CD4-positive, alpha-beta memory T cell (primary cell): ENCODE data around the gene MAMDC2. TPM values are rescaled to one million over a fixed set of nuclear protein-coding genes. Genes with fewer than 3 reads are reported as not detected.
A peak's percentile ranks its signal among the peaks of the same experiment; 100 is the strongest.
"Not testable (repeated sequence)": the region's sequence is repeated elsewhere in the genome, so short reads cannot be mapped to it uniquely, and the experiment has no call there.

ENCODE experiments used
- CTCF ChIA-PET: fragments of 350-600 bp; sonication (Branson Sonifier 250); formaldehyde crosslinking; loops from one replicate; lab custom pipeline; 2021; ENCODE audit warnings: inconsistent platforms; ENCODE audit not compliant: partially characterized antibody; lab: Charles Lee
- POLR2A ChIA-PET: fragments of 350-600 bp; sonication (Branson Sonifier 250); formaldehyde crosslinking; loops from one replicate; lab custom pipeline; 2021; ENCODE audit not compliant: partially characterized antibody; lab: Charles Lee
- DNase-seq, 5 donors: peaks; one replicate each; pipeline versions ENCODE4 v3.0.0 to v3.0.0-alpha.2; 2020 to 2022; ENCODE audit warnings: mixed read lengths in 1 of 5
- H3K27ac ChIP-seq: one replicate; pipeline ENCODE4 v1.7.0; 2013; ENCODE audit warnings: low read depth, low read length
- H3K27me3 ChIP-seq: 2 replicates; pipeline ENCODE4 v1.7.0; 2013; ENCODE audit warnings: mild to moderate bottlenecking, low read length, moderate library complexity; ENCODE audit not compliant: insufficient read depth
- H3K36me3 ChIP-seq: 2 replicates; pipeline ENCODE4 v1.7.0; 2013; ENCODE audit warnings: mild to moderate bottlenecking, low read length, moderate library complexity; ENCODE audit not compliant: insufficient read depth
- H3K4me1 ChIP-seq: 2 replicates; pipeline ENCODE4 v1.7.0; 2013; ENCODE audit warnings: mild to moderate bottlenecking, low read length, moderate library complexity; ENCODE audit not compliant: insufficient read depth
- H3K4me3 ChIP-seq, 2 donors: one replicate each; pipeline ENCODE4 v1.7.0; 2013; ENCODE audit warnings: low read length in 2 of 2, mild to moderate bottlenecking in 1 of 2
- H3K9me3 ChIP-seq, 2 donors: one replicate each; pipeline ENCODE4 v1.7.0; 2013; ENCODE audit warnings: low read length in 2 of 2, control low read depth in 1 of 2; ENCODE audit not compliant: control insufficient read depth in 1 of 2
- H3K27ac Mint-ChIP-seq, 7 donors: one replicate each; pipeline ENCODE4 v1.8.0; 2020 to 2021; ENCODE audit warnings: mixed read lengths in 7 of 7, mild to moderate bottlenecking in 6 of 7, inconsistent platforms in 3 of 7, moderate library complexity in 3 of 7
- H3K27me3 Mint-ChIP-seq, 2 donors: one replicate each; pipeline ENCODE4 v1.8.0; 2020 to 2021; ENCODE audit warnings: mixed read lengths in 2 of 2
- H3K36me3 Mint-ChIP-seq, 2 donors: one replicate each; pipeline ENCODE4 v1.8.0; 2020 to 2021; ENCODE audit warnings: mixed read lengths in 2 of 2, inconsistent platforms in 1 of 2, mild to moderate bottlenecking in 1 of 2
- H3K4me1 Mint-ChIP-seq, 4 donors: one replicate each; pipeline ENCODE4 v1.8.0; 2020 to 2021; ENCODE audit warnings: mixed read lengths in 4 of 4, mild to moderate bottlenecking in 1 of 4
- H3K4me3 Mint-ChIP-seq, 8 donors: one replicate each; pipeline ENCODE4 v1.8.0; 2020 to 2021; ENCODE audit warnings: mixed read lengths in 8 of 8, mild to moderate bottlenecking in 7 of 8, moderate library complexity in 6 of 8, inconsistent platforms in 3 of 8
- H3K9me3 Mint-ChIP-seq, 8 donors: one replicate each; pipeline ENCODE4 v1.8.0; 2020 to 2021; ENCODE audit warnings: mixed read lengths in 8 of 8, mild to moderate bottlenecking in 5 of 8, inconsistent platforms in 3 of 8, moderate library complexity in 1 of 8
- intact Hi-C: fragments of 100-400 bp; cut with micrococcal nuclease; formaldehyde crosslinking; loops from one replicate; pipeline ENCODE4 v1.15.1; 2023
- polyA plus RNA-seq, 2 donors: library from polyadenylated mRNA; unstranded; fragments of 300-500 nt; fragmentation: Illumina TruSeq; gene quantifications; one replicate each; pipeline ENCODE4 v1.2.3, GENCODE V29; 2021
- total RNA-seq, 2 experiments: library from RNA; stranded (reverse); gene quantifications; one replicate each; pipeline ENCODE4 v1.2.3, GENCODE V29; 2021

The MAMDC2 gene
- total and polyA plus RNA-seq, 4 experiments from 2014 or later = not detected

DNA sequence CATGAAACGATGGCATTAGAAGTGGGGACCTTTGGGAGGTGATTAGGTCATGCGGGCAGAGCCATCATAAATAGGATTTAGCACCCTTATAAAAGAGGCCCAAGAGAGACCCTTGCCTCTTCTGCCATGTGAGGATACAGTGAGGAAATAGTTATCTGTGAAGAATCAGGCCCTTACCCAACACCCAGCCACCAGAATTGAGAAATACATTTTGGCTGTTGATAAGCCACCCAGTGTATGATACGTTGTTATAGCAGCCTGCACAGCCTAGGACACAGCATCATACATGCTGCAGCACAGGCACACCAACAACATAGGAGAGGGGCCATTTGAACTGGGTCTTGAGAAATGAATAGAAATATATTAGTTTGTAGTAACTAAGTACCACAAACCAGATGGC is 8.0 kb upstream of the MAMDC2 start:
- Mint-ChIP-seq H3K9me3 (peaks cover 0 to 6% (median 5%) of the 10 kb centered on the region in 8 donors), H3K4me3 (no peak overlapping the region), H3K27ac (no peak overlapping the region), H3K4me1 (no peaks in the 10 kb centered on the region), H3K27me3 (peaks cover 6 to 12% of the 10 kb centered on the region in 2 donors), H3K36me3 (peaks cover 0 to 4% of the 10 kb centered on the region in 2 donors)
- Histone ChIP-seq H3K27me3 (no peaks in the 10 kb centered on the region), H3K4me3 (no peak overlapping the region), H3K4me1 (no peaks in the 10 kb centered on the region), H3K27ac (no peak overlapping the region), H3K9me3 (no peaks in the 10 kb centered on the region), H3K36me3 (no peaks in the 10 kb centered on the region)
- ChIA-PET POLR2A (no interaction called here), CTCF (no interaction called here)
- intact Hi-C loops = no loop called here
- no peak for DNase-seq

DNA sequence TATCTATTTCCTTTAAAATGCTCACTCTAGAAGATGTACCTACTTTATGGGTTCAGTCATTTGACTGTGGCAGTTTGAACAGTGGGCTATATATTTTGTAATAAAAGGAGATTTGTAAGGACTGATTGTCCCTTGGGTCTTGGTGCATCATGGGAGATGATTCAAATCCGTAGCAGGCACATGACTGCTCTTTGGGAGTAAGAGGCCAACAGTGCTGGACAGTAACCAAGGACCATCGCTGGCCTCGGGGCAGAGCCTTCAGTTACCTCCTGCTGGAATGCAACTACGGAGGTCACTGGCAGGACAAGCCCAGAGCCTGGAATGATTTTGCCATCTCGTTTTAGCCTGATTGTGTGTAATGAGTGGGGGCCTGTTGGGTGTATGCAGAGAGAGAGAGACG is 7.0 kb upstream of the MAMDC2 start:
- CTCF ChIA-PET = no interaction called here
- H3K27me3 ChIP-seq = no peaks in the 10 kb centered on the region
- H3K9me3 Mint-ChIP-seq = peaks cover 0 to 6% (median 5%) of the 10 kb centered on the region in 8 donors

DNA sequence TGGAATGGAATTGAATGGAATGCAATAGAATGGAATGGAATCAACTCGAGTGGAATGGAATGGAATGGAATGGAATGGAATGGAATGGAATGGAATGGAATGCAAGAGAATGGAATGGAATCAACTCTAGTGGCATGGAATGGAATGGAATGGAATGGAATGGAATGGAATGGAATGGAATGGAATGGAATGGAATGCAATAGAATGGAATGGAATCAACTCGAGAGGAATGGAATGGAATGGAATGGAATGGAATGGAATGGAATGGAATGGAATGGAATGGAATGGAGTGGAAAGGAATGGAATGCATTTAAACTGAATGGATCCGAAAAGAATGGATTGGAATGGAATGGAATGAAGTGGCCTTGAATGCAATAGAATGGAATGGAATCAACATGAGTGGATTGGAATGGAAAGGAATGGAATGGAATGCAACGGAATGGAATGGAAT is 5.5 kb upstream of the MAMDC2 start:
- CTCF ChIA-PET, POLR2A ChIA-PET, H3K4me3 ChIP-seq, H3K9me3 ChIP-seq, H3K27ac ChIP-seq, H3K4me3 Mint-ChIP-seq, H3K27me3 ChIP-seq, H3K9me3 Mint-ChIP-seq, H3K36me3 ChIP-seq, H3K36me3 Mint-ChIP-seq, DNase-seq, H3K4me1 Mint-ChIP-seq, intact Hi-C loops, H3K27ac Mint-ChIP-seq, H3K4me1 ChIP-seq: not testable (repeated sequence)
- H3K27me3 Mint-ChIP-seq = peaks cover 18 to 28% of the 10 kb centered on the region in 2 donors

More for the DNA sequence above, 7.0 kb upstream of the MAMDC2 start:
- Histone ChIP-seq H3K4me1 (no peaks in the 10 kb centered on the region), H3K4me3 (no peak overlapping the region), H3K27ac (no peak overlapping the region), H3K36me3 (no peaks in the 10 kb centered on the region), H3K9me3 (no peaks in the 10 kb centered on the region)
- H3K4me1 Mint-ChIP-seq = no peaks in the 10 kb centered on the region
- intact Hi-C loops = no loop called here
- POLR2A ChIA-PET = no interaction called here
- H3K27me3 Mint-ChIP-seq = peaks cover 6 to 15% of the 10 kb centered on the region in 2 donors
- no peak for DNase-seq
- no peak overlapping the region for H3K27ac Mint-ChIP-seq
- H3K36me3 Mint-ChIP-seq = peaks cover 0 to 4% of the 10 kb centered on the region in 2 donors
- no peak overlapping the region for H3K4me3 Mint-ChIP-seq

DNA sequence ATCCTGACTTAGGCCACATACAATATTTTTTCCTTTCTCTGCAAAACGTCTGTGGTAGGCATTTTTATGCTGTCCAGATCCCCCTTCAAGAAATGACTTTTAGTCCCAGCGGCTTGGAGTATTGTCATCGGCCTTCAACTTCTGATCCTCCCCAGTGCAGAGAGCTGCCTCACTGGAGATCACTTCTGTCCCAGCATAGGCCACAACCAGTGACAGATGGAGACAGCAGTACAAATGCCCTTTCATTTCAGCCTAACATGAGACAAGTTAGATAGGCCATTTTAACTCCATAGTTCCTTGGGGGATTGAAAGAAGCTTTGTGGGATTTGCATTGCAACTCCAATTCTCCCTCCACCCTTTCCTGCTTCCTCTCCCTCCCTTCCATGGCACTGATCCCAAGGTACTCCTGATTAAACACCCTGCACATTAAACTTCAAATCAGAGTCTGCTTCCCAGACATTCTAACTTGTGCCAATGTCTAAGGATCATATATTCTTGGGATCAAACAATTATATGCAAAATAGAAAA is 3.2 kb upstream of the MAMDC2 start:
- Histone ChIP-seq H3K9me3 (no peaks in the 10 kb centered on the region), H3K27me3 (no peaks in the 10 kb centered on the region), H3K36me3 (no peaks in the 10 kb centered on the region), H3K27ac (no peak overlapping the region), H3K4me1 (no peaks in the 10 kb centered on the region), H3K4me3 (no peak overlapping the region)
- peaks cover 0 to 6% (median 5%) of the 10 kb centered on the region in 8 donors for H3K9me3 Mint-ChIP-seq
- peaks cover 5 to 22% (median 9%) of the 10 kb centered on the region in 4 donors for H3K4me1 Mint-ChIP-seq
- H3K27me3 Mint-ChIP-seq = peaks cover 34 to 36% of the 10 kb centered on the region in 2 donors
- intact Hi-C loops = no loop called here
- H3K36me3 Mint-ChIP-seq = peaks cover 0 to 4% of the 10 kb centered on the region in 2 donors
- no peak overlapping the region for H3K4me3 Mint-ChIP-seq
- ChIA-PET POLR2A (no interaction called here), CTCF (no interaction called here)
- DNase-seq = no peak
- no peak overlapping the region for H3K27ac Mint-ChIP-seq

DNA sequence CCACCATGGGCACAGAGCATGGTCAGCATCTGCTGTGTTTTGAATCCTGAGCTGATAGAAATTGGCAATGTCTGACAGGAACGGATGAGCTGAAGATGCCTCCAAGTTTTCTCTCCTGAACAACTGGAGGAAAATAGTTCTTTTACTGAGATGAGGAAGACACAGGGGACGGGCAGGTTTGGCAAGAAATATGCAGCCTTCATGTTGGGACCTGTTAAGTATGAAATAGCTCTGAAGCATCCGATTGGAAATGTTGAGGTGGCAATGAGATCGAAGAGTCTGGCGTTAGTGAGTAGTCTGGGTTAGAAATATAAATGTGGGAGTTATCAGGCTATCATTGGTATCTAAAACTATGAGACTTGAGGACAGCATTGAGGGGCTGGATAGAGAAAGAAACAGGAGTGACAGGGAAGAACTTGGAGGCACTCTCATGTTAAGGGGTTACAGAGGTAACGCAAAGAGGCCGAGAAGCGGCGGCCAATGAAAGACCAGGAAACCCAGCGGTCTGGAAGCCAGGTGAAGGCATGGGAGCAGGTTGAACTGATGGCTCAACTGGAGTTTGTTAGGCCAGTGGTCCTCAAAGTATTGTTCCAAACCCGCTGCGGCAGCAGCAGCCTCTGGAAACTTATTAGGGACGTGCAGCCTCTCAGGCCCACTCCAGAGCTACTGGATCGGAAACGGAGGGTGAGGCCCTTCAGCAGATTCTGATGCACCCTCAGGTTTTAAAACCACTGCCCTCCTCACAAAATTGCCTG is 1.0 kb upstream of the MAMDC2 start:
- POLR2A ChIA-PET = no interaction called here
- H3K36me3 ChIP-seq = no peaks in the 10 kb centered on the region
- no peaks in the 10 kb centered on the region for H3K4me1 ChIP-seq
- H3K36me3 Mint-ChIP-seq = peaks cover 0 to 4% of the 10 kb centered on the region in 2 donors
- no peaks in the 10 kb centered on the region for H3K27me3 ChIP-seq
- DNase-seq = no peak
- H3K9me3 Mint-ChIP-seq = peaks cover 0 to 6% (median 5%) of the 10 kb centered on the region in 8 donors
- intact Hi-C loops = no loop called here
- H3K27ac ChIP-seq = no peak overlapping the region
- no peaks in the 10 kb centered on the region for H3K9me3 ChIP-seq
- no peak overlapping the region for H3K4me3 ChIP-seq
- H3K27ac Mint-ChIP-seq = no peak overlapping the region
- CTCF ChIA-PET = interaction anchor here (1.6 kb wide), 1 partner anchor 12 kb away, joined by 3 read pairs; no protein-coding TSS in a partner anchor
- peak overlapping the region in 3 of 8 donors; percentile 13 to 28 (median 27) for H3K4me3 Mint-ChIP-seq
- peaks cover 40 to 45% of the 10 kb centered on the region in 2 donors for H3K27me3 Mint-ChIP-seq
- peaks cover 5 to 24% (median 12%) of the 10 kb centered on the region in 4 donors for H3K4me1 Mint-ChIP-seq

DNA sequence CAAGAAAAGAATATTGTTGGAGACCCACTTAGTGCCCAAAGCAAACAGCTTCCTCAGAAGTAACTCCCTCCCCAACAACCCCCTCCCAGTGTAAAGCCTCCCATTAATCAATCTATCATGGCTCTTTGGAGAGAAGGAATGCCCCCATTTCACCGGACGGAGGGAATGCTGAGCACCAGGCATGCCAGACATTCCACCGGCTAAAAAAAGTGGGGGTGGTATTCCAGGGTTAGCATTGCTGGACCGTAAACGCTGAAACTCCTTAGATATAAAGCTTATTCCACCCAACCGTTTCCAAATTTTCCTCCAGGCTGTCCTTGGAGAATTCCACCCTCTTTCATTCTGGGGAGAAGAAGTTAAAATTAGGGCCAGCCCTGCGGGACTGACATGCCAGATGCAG is 363 bp upstream of the MAMDC2 start:
- Histone ChIP-seq H3K27me3 (no peaks in the 10 kb centered on the region), H3K27ac (no peak overlapping the region), H3K4me3 (no peak overlapping the region), H3K36me3 (no peaks in the 10 kb centered on the region), H3K4me1 (no peaks in the 10 kb centered on the region), H3K9me3 (no peaks in the 10 kb centered on the region)
- POLR2A ChIA-PET = no interaction called here
- H3K4me1 Mint-ChIP-seq = peaks cover 5 to 24% (median 12%) of the 10 kb centered on the region in 4 donors
- peak overlapping the region in 3 of 8 donors; percentile 13 to 59 (median 17) for H3K4me3 Mint-ChIP-seq
- no peak for DNase-seq
- H3K36me3 Mint-ChIP-seq = peaks cover 0 to under 1% of the 10 kb centered on the region in 2 donors
- H3K27ac Mint-ChIP-seq = no peak overlapping the region
- intact Hi-C loops = no loop called here
- peaks cover 0 to 2% (median 1%) of the 10 kb centered on the region in 8 donors for H3K9me3 Mint-ChIP-seq
- peaks cover 42 to 45% of the 10 kb centered on the region in 2 donors for H3K27me3 Mint-ChIP-seq
- CTCF ChIA-PET = no interaction called here

DNA sequence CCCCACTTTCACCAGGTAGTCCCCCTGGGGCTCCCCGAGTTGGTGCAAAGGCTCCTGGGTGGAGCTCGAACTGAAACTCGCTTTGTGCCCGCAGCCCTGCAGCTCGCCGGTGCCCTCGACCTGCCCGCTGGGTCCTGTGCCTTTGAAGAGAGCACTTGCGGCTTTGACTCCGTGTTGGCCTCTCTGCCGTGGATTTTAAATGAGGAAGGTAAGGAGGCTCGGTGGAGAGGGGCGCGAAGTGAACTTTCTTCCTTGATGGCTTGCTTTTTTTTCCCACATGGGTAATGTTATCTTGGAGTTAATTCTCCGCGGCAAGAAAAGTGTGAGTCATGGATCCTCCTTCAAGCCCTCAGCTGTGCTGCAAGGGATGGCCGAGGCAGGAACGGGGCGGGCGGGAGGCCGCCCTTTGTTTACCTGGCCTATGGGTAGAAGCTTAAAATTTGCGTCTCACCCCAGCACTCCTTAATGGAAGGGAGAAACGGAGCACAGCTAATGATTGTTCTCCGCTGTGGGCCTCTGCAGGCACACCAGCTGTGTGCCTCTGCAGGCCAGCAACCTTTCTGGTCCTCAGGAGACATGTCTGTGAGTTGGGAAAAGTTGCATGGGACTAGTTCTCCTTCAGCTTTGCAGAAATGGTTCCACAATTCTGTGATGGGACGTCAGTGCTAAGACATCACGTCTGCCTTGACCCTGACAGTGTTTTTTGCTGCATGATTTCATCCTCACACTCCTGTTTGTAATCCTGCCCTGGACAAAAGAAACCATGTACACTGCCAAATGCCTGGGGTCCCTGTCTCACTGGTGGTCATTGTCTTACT is 1.1 kb downstream of the MAMDC2 start:
- H3K27me3 Mint-ChIP-seq = peaks cover 42 to 43% of the 10 kb centered on the region in 2 donors
- intact Hi-C loops = no loop called here

More for the DNA sequence above, 1.1 kb downstream of the MAMDC2 start:
- Mint-ChIP-seq H3K27ac (peak overlapping the region in 1 of 7 donors; percentile 13), H3K4me1 (peaks cover 5 to 24% (median 12%) of the 10 kb centered on the region in 4 donors), H3K9me3 (no peaks in the 10 kb centered on the region), H3K36me3 (no peaks in the 10 kb centered on the region), H3K4me3 (peak overlapping the region; percentile 55 to 77 (median 67))
- no peak for DNase-seq
- POLR2A ChIA-PET = no interaction called here
- H3K4me1 ChIP-seq = no peaks in the 10 kb centered on the region
- CTCF ChIA-PET = interaction anchor here (0.6 kb wide), 1 partner anchor 10 kb away, joined by 3 read pairs; no protein-coding TSS in a partner anchor
- no peak overlapping the region for H3K4me3 ChIP-seq
- H3K27ac ChIP-seq = no peak overlapping the region
- H3K9me3 ChIP-seq = no peaks in the 10 kb centered on the region
- no peaks in the 10 kb centered on the region for H3K27me3 ChIP-seq
- H3K36me3 ChIP-seq = no peaks in the 10 kb centered on the region
